HG03442 (cell line): ENCODE data around the gene FOXP4.
A peak's percentile ranks its signal among the peaks of the same experiment; 100 is the strongest.
"Not testable (repeated sequence)": the region's sequence is repeated elsewhere in the genome, so short reads cannot be mapped to it uniquely, and the experiment has no call there.

Experiments used
- ATAC-seq: cut with Tn5 transposase; IDR thresholded peaks from one replicate; pipeline ENCODE4 v1.9.1; 2021; ENCODE audit warnings: mild to moderate bottlenecking, moderate library complexity; ENCODE audit not compliant: unreplicated experiment

Gene FOXP4

DNA sequence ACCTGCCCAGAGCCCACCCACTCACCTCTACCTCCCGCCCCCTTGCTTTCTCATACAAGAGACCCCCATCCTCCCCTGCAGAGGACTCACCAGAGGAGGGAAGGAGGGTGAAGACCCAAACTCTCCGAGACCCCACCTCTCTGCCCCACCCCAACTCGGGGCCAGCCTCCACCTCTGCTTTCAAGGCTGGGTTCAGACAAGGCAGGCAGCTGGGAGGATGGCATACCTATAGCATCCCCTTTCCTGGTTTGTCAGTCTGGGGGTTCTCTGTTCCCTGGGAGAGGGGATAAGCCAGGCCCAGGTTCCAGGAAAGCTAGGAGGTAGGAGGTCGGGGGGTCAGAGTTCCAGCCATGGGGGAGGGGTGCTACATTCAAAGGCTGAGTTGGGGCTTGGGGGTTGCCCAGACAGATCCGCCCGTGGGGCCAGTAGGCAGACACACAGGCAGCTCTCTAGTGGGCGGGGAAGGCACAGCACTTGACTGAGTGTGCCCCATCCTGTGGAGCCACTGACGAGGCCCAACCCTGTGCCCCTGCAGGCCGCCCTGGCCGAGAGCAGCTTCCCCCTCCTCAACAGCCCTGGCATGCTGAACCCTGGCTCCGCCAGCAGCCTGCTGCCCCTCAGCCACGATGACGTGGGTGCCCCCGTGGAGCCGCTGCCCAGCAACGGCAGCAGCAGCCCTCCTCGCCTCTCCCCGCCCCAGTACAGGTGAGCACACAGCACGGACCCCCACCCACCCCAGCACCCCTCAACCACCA, 51.2 kb downstream of the FOXP4 start:
- no peak for ATAC-seq

DNA sequence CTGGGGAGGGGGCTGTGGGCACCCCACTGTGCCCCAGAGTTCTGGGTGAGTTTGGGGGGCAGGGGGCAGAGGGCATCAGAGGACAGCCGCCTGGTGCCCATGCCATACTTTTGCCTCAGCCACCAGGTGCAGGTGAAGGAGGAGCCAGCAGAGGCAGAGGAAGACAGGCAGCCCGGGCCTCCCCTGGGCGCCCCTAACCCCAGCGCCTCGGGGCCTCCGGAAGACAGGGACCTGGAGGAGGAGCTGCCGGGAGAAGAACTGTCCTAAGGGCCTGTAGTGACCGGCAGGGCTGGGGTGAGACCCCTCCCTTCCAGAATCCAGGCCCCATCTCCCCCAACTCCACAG, 52.5 kb downstream of the FOXP4 start:
- no peak for ATAC-seq

DNA sequence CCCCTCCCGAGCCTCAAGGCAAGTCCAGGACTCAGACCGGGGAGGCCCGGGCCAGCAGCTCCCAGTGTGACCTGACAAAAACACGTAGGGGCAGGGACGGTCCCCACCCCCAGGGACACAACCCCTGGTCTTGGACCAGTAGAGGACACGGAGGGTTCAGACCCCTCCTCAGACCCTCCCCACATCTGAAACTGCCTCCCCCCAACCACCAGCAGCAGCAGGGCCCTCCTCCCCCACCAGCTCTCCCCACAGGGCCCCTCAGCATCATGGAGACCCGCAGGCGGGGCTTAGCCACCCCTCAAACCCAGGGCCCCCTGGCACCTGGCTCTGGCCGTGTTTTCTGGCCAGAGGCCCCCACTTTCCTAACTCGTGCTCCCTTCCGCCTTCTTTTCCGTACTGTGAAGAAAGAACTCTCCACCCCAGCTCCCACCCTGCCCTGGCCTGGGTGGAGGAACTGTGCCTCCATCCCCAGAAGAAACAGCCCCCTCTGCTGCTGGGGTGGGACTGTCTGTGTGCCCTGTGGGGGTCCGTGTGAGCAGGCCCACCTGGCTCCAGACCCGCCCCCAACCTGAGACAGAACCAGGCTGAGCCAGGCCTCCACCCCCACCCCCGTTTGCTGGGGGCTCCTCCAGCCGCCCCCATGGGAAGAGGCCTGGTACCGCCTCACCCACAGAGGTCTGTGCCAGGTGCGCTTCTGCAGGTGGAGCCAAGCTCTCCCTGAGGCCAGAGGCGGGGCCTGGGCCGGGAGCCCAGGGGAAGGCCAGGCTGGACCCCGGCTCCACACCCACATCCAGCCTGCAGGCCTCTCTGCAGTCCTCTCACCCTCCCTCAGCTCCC, 53.1 kb downstream of the FOXP4 start:
- no peak for ATAC-seq

DNA sequence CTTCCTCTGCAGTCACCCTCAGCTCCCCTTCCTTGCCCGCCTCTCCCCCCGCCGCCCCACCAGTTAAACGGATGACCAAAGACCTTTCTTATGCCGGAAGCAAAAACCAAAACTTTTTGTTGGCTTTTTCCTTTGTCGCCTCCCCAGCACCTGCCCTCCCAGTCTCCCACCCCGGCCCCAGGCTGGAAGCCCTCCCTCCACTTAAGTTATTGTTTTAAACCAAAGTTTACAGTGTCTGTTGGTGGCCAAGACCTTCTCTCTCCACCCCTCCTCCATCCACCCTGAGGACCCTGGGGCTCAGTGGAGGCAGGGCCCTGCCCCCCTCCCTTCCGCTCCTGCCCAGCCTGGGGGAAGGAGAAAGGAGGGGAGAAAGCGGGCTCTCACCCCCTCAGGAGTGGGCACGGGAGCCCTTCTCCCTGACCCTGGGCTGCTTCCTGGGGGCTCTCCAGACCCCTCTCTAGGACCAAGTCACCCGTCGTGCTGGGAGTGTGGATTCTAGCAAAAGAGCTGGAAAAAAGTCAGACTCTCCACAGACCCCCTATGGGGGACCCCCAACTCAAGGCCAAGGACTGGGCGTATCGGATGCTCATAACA, 53.8 kb downstream of the FOXP4 start:
- no peak for ATAC-seq

DNA sequence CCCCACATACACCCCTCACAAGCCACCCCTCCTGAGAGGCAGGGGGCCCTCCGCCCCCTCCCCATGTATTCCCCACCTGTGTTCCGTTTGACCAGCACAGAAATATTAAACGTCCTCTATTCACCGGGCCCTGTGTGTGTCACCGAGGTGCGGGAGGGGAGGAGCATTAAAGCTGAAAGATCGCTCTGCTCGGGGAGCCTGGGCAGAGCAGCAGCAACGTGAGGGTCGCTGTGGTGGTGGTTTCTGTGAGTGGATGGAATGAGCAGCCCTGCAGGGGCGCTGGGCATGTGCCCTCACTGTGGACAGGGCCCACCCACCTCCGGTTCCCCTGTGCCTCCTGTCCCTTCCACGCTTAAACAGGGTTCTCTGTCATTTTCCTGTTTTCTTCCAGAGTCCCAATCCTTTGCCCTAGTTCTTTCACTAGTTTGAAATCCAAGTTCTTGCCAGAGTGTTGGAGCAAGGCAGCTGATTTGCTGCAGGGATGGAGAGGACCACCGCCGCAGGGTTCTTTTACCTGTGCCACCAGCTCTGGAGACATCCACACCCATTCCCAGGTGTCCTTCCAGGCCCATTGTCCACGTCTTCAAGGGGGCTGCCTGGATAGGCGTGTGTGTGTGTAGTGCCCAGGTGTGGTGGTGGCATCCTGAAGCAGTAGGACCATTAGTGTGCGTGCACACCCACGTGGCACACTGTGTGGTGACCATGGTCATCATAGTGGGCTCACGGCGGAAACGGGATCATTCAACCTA, 54.5 kb downstream of the FOXP4 start:
- no peak for ATAC-seq

DNA sequence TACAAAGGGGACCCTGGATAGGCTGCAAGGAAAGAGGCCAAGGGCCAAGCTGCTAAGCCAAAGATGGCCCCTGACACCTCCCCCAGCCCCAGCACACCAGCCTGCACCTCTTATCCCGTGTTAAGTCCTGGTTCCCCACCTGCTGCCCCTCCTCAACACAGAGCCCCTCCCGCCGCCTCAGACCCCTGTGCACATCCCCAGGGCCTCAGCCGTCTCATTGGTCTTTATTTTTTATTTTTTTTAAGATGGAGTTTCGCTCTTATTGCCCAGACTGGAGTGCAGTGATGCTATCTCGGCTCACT, 55.0 kb downstream of the FOXP4 start:
- no peak for ATAC-seq

DNA sequence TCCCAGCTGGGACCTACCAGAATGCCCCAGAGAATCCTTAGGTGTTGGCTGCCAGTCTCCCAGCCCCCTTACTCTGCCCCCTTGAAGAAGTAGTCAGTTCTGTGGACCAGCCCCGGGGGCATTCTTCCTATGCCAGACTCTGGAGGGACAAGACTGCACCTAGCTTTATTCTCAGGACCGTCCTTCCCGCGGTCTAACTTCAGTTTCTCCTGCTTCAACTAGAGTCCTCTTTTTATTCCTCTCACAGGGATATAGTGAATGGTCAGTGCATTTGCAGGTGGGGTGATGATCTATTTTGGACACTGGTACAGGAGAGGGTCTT, 56.2 kb downstream of the FOXP4 start:
- no peak for ATAC-seq

DNA sequence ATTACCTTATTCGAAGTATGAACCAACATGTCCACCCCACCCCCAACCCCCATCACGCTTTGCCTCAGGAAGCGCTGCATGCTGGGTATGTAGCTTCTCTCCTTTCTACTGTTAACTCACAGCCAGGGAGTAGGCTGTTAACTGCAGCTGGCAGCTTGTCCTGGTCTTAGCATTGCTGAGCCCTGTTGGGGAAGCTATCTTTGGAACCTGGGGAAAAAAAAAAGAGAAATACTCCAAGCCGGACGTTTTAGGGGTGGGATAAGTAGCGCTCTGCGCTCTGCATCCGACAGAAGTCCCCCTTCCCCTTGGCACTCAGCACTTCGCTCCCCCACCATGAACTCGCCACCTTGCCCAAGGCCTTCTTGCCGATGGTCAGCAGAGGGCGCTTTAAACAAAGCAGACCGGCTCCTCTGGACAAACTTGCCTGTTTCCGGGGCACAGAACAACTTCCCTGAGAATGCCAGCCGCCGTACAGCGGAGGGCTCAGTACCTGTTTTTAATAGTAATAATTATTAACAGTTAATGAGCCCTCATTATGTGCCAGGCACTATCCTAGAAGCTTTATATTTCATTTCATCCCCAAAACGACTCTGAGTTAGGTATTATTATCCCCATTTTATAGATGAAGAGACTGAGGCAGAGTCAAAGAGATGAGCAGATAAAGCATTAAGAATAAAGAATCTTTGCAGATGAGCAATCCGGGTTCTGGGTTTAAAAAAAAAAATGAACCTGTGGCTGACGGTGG, 56.9 kb downstream of the FOXP4 start:
- ATAC-seq, result peak; percentile 52

DNA sequence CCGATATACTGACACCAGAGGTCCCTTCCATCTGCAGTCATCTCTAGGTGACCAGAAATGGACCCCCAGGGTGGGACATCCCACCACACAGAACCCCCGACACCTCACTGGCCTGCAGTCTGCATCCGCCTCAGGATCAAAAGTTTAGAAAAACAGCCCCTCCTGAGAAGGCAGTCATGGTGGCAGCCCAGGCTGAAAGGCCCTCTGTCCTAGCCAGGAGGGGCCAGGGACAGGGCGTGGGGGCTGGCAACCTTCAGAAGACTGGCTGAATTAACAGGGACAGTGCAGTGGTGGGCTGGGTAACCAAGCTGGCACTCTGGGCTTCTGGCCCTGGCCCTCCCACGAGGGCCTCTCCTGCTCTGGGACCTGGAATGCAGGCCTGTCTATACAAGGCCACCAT, 57.8 kb downstream of the FOXP4 start:
- ATAC-seq, result no peak

DNA sequence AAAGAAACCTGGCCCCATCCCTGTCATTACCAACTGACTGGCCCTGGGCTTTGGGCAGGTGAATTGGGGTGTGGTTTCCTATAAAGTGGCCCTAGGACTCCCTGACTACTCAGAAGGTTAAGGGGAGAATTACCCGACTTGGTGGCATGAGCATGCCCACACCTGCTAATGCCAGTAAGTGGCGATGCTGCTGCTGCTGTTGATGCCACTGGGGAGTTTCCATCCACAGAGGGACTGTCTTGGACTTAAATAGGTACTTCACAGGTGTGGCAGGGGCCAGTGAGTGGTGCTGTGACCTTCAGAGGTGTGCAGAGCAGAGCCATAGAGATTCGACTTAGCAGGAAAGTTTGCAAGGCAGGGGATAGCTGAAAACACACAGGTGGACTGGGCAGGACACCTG, 59.5 kb downstream of the FOXP4 start:
- no peak for ATAC-seq

DNA sequence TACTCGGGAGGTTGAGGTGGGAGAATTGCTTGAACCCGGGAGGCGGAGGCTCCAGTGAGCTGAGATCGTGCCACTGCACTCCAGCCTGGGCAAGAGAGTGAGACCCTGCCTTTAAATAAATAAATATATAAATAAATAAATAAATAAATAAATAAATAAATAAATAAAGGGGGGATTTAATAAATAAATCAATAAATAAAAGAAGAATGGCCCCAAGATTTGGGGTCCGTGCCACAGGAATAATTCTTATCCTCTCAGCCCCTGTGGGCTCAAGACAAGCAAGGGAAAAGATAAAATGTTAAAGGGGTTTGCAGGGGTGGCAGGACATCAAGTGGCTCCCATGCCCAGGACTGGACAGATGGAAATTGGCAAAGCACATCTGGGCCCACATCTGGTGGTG, 60.9 kb downstream of the FOXP4 start:
- ATAC-seq, result no peak

DNA sequence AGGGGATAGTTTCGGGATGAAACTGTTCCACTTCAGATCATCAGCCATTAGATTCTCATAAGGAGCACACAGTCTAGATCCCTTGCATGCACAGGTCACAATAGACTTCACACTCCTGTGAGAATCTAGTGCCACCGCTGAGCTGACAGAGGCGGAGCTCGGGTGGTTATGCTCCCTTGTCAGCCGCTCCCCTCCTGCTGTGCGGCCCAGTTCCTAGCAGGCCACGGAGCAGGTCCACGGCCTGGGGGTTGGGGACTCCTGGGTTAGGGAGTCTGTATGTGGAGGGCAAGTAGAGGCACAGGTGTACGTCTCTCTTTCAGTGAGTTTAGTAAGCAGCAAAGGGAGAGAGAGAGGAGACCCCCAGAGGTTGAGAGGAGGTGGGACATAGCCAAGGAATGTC, 61.6 kb downstream of the FOXP4 start:
- no peak for ATAC-seq

DNA sequence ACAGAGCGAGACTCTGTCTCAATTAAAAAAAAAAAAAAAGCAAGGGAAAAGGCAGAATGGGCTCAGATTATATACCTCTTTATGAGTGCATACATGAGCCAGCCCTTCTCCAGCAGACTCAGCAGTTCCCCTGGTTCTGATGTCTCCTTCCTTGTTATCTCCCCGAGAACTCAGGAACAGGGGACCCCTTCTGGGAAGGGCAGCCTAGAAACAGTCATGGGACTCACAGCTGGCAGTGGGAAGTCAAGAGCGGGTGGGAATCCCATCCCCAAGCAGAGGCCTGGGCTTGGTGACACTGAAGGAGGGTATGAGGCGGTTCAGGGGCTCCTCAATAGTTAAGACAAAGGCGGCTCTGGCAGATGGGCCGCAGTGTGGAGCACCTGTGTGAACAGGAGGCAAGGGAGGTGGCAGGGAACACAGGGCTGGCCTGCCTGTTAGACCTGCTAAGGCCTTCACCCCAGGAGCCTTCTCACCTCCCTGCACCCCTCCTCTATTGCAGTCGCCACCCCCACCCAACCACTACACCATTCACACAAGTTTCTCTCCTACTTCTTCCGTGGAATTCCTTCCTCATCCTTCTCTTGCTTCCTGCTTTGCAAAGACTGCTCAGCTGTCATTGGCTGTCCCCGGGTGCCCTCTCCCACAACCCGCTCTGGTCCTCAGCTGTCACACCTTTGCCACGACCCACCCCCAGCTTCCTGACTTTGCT, 62.4 kb downstream of the FOXP4 start:
- no peak for ATAC-seq

DNA sequence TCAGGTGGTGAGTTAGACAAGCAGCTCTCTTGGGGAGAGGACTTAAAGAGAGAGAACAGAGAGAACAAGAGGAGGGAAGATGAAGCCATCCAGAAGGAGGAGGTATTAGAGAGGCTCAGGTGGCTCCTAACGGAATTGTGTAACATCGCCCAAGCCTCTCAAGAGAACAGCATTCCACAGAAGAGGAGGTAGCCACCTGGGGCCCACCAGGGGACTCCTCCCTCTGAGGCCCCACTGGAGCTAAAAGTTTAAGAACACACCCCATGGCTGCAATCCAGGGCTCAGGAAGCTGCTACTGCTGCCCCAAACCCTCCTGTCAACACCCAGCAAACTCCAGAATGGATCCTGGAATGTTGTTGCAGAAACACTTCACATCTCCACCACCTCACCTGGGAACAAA, 68.5 kb downstream of the FOXP4 start:
- ATAC-seq, result no peak

DNA sequence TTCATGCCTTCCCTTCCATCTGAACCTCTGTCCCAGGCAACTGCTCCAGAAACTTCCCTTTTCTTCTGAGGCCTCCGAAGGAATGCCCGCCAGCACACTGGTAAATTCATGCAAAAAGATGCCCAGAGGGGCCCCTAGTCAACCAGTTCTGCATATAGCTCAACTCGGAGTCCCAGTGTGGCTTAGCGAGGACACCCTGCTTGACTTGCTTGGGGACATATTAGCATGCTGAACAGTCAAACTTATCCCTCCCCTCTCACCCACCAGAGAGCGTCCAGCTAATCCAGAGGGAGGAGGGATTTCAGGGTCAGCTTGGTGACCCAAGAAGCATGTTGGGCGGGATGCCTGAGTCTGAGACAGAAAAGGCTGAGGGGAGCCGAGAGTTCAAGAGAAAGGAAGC, 69.1 kb downstream of the FOXP4 start:
- no peak for ATAC-seq

DNA sequence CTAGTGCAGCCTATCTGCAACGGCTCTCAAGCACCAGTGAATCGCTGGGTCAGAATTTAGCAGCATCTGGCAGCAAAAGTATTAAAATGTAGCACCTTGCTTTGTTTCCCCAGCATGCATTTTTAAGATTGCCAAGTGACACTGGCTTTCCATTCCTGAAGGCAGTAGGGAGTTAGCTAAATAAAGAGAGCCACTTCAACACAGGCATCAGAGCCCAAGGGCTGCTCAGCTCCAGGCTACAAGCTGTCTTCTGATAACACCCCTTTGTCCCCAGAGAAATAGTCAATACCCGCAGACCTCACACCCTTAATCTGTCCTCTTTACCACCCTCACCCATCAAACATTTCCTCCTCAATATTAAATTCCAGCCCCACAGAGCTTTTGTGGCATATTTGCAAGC, 72.4 kb downstream of the FOXP4 start:
- no peak for ATAC-seq

DNA sequence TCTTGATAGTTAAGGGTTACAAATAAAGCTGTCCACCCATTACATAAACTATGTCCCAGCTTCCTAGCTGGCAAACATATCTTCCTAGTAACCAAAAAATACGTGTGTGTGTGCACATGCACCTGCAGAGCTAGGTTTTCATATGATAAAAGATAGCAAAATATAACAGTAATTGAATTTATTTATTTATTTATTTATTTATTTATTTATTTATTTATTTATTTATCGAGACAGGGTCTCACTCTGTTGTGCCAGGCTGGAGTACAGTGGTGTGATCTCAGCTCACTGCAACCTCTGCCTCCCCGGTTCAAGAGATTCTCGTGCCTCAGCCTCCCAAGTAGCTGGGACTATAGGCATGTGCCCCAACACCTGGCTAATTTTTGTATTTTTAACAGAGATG, 73.0 kb downstream of the FOXP4 start:
- not testable (repeated sequence) for ATAC-seq

DNA sequence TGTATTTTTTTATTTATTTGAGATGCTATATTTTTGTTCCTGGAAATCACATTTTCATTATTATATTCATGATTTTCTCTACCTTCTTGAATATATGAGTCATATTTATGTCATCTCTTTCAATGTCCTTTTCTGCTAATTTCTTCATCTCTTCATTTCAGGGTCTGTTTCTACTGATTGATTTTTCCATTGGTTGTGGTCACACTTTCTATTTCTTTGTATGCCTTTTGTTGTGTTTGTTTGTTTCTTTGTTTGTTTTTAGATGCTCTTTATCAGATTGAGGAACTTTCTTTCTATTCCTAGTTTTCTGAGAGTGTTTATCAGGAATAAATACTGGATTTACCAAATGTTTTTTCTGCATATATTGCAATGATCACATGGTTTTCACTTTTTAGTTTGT, 75.2 kb downstream of the FOXP4 start:
- no peak for ATAC-seq

DNA sequence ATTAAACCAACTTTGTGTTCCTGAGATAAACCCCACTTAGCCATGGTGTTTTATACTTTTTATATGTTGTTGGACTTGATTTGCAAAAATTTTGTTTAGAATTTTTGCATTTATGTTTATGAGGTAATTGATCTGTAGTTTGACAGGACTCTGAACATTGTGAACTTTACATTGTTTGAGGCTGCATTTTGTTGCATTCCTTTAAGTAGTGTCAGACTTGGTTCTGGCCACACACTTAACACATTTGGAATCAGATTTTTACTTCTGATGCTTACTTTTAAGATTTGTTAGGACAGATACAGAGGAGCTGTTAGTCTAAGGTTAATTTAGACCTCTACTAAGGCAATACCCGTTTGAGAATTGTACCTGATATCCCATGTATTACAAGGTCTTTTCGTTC, 75.6 kb downstream of the FOXP4 start:
- ATAC-seq, result no peak

DNA sequence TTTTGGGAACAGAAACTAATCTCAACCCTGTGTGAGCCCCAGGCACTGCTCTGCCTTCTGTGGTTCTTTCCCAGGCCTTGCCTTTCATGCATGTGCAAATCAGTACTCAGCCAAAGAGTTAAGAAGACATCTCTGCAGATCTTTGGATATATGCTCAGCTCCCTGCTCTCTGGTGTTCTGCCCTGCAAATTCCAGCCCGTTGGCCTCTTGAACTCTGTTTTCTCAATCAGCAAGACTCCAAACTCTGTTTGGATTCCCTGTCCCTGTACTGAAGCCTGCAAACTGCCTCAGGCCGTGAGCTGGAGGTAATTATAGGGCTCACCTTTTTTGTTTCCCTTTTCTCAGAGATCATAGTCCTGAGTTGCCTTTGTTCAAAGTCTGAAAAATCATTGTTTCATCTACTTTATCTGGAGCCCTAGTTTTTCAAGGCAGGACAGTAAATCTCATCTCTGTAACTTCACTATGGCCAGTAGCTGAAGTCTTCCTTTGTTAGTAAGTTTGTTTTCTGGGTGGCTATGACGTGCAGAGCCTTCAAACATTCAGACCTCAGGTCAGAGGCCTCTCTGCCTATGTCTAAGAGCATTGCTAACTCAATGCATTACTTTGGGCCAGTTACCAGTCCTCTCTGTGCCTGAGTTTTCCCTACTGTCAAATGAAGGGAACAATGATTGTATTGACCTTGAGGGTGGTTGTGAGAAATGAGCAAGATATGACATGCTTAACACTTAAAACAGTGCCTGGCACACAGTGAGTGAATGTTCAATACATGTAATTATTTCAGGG, 76.2 kb downstream of the FOXP4 start:
- ATAC-seq, result no peak
